ENCODE data around the gene KRAS.

DNA sequence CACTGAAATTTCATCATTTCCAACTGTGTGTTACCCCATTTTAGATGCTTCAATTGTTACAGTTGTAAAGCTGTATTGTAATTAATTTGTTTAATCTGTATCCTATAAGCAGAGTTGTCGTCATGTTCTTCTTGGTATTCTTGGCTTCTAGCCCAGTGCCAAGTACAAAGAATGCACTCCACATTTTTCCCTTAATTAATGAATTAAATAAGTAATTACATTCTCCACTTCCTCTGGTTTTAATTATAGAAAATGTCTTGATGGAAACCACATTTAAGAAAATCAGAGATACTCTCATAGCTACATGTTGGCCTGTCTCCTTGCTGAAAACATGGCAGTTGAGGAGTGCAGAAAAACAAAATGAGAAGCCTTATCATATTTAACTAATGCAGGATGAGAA, 56.5 kb downstream of the KRAS start:
- TF ChIP-seq POLR2AphosphoS5 (IDR thresholded peaks at IDR 0.05; ENCODE audit: low read depth, low read length) (no peak), SIN3A (IDR thresholded peaks at IDR 0.05; ENCODE audit: borderline replicate concordance, insufficient read depth, low read length) (no peak), TAF1 (IDR thresholded peaks at IDR 0.05; ENCODE audit: borderline replicate concordance, insufficient read depth, low read length) (no peak), FOXP2 (optimal IDR thresholded peaks at IDR 0.05; ENCODE audit: borderline replicate concordance, extremely low read depth, extremely low read length, insufficient read depth) (no peak)
- TF ChIP-seq, protein P1, sequence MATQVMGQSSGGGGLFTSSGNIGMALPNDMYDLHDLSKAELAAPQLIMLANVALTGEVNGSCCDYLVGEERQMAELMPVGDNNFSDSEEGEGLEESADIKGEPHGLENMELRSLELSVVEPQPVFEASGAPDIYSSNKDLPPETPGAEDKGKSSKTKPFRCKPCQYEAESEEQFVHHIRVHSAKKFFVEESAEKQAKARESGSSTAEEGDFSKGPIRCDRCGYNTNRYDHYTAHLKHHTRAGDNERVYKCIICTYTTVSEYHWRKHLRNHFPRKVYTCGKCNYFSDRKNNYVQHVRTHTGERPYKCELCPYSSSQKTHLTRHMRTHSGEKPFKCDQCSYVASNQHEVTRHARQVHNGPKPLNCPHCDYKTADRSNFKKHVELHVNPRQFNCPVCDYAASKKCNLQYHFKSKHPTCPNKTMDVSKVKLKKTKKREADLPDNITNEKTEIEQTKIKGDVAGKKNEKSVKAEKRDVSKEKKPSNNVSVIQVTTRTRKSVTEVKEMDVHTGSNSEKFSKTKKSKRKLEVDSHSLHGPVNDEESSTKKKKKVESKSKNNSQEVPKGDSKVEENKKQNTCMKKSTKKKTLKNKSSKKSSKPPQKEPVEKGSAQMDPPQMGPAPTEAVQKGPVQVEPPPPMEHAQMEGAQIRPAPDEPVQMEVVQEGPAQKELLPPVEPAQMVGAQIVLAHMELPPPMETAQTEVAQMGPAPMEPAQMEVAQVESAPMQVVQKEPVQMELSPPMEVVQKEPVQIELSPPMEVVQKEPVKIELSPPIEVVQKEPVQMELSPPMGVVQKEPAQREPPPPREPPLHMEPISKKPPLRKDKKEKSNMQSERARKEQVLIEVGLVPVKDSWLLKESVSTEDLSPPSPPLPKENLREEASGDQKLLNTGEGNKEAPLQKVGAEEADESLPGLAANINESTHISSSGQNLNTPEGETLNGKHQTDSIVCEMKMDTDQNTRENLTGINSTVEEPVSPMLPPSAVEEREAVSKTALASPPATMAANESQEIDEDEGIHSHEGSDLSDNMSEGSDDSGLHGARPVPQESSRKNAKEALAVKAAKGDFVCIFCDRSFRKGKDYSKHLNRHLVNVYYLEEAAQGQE (IDR thresholded peaks at IDR 0.05; ENCODE audit: insufficient read depth in 1 of 2, low read depth in 2 of 2, low read length in 2 of 2) = no peak

All from PFSK-1 (cell line).